Vagina (tissue), 2 donors: ENCODE results near the gene GPER1. TPM values are rescaled to one million over a fixed set of nuclear protein-coding genes. Genes with fewer than 3 reads are reported as not detected.

ENCODE experiments used
- DNase-seq, 2 donors: peaks; one replicate each; pipeline ENCODE4 v3.0.0-alpha.2; 2017; ENCODE audit errors: extremely low spot score in 2 of 2
- H3K27ac ChIP-seq: fragments of 200-600 bp; sonication (generic); one replicate; pipeline ENCODE4 v1.5.1; 2019
- H3K27me3 ChIP-seq: fragments of 200-600 bp; sonication (generic); one replicate; pipeline ENCODE4 v1.5.1; 2019
- H3K36me3 ChIP-seq, 2 donors: fragments of 200-600 bp; sonication (generic); one replicate each; pipeline ENCODE4 v1.5.1; 2017 to 2019
- H3K4me1 ChIP-seq: fragments of 200-600 bp; sonication (generic); one replicate; pipeline ENCODE4 v1.5.1; 2019
- H3K4me3 ChIP-seq, 2 donors: fragments of 200-600 bp; sonication (generic); 1 replicate in 1 of 2; 2 replicates in 1 of 2; pipeline ENCODE4 v1.5.1; 2016 to 2019
- H3K9me3 ChIP-seq: fragments of 200-600 bp; sonication (generic); one replicate; pipeline ENCODE4 v1.5.1; 2019
- CTCF ChIP-seq, 3 experiments: fragments of 450-650 bp in 2 of 3; fragments of 200-600 bp in 1 of 3; sonication (generic) in 1 of 3; IDR thresholded peaks; one replicate each; pipeline ENCODE4 v1.5.1; 2017 to 2019; ENCODE audit warnings: antibody characterized with exemption in 3 of 3, mild to moderate bottlenecking in 2 of 3, moderate library complexity in 2 of 3
- POLR2A ChIP-seq, 2 donors: fragments of 450-650 bp; IDR thresholded peaks; one replicate each; pipeline ENCODE4 v1.6.1; 2017; ENCODE audit warnings: antibody characterized with exemption in 2 of 2, mild to moderate bottlenecking in 2 of 2, moderate library complexity in 2 of 2
- POLR2AphosphoS5 ChIP-seq, 2 donors: sonication (generic); formaldehyde crosslinking; IDR thresholded peaks; one replicate each; pipeline ENCODE4 v1.9.0; 2017; ENCODE audit warnings: antibody characterized with exemption in 2 of 2, mild to moderate bottlenecking in 2 of 2, low read depth in 1 of 2; ENCODE audit not compliant: insufficient read depth in 1 of 2
- intact Hi-C: fragments of 100-400 bp; cut with DNase I; formaldehyde crosslinking; loops from one replicate; pipeline ENCODE4 v1.15.1; 2023
- total RNA-seq: library from RNA; depleted of rRNA; stranded (reverse); fragments of >200 nt; gene quantifications from one replicate; pipeline ENCODE4 v1.2.3, GENCODE V29; 2016

Gene GPER1
- total RNA-seq, 1 donor from 2014 or later = 8.3 TPM

DNA sequence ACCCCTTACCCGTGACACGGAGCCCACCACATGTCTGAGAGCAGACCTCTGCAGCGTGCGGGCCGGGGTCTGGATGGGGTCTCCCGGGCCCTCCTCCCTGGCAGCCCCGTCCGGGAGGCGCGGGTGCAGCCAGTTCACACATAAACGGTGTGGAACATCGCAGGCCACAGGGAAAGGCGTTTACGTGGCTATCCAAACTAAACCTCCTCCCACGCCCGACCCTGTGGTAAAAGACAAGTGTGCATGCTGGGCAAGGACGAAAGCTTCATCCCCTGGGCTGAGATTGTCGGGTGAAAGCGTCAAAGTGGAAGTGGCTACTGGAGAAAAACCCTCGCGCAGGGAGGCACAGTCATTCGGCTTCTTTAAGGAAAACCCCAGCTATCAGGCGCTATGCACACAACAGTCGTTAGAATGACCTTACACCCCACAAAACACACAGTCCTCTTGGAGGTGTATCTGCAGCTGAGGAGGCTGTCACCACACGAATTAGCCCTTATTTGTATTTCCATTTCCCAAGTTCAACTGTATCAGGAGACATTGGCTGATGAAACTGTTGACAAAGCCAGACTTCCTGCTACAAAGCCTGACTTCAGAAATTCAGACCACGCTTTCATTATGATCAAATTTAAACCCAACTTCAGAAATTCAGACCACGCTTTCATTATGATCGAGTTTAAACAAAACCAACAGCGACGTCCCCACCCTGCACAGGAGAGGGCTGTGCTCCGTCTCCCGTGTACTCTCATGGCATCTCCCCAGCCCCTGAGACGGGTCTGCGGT, 15.3 kb downstream of the GPER1 start:
- Histone ChIP-seq H3K9me3 (no peaks in the 10 kb centered on the region), H3K36me3 (no peaks in the 10 kb centered on the region), H3K27ac (no peak overlapping the region), H3K4me1 (no peaks in the 10 kb centered on the region), H3K4me3 (no peak overlapping the region), H3K27me3 (no peaks in the 10 kb centered on the region)
- intact Hi-C loops = no loop called here
- no peak for DNase-seq
- TF ChIP-seq POLR2AphosphoS5 (IDR thresholded peaks at IDR 0.05; ENCODE audit: insufficient read depth in 1 of 2, low read depth in 1 of 2) (no peak), CTCF (IDR thresholded peaks at IDR 0.05) (no peak), POLR2A (IDR thresholded peaks at IDR 0.05) (no peak)

DNA sequence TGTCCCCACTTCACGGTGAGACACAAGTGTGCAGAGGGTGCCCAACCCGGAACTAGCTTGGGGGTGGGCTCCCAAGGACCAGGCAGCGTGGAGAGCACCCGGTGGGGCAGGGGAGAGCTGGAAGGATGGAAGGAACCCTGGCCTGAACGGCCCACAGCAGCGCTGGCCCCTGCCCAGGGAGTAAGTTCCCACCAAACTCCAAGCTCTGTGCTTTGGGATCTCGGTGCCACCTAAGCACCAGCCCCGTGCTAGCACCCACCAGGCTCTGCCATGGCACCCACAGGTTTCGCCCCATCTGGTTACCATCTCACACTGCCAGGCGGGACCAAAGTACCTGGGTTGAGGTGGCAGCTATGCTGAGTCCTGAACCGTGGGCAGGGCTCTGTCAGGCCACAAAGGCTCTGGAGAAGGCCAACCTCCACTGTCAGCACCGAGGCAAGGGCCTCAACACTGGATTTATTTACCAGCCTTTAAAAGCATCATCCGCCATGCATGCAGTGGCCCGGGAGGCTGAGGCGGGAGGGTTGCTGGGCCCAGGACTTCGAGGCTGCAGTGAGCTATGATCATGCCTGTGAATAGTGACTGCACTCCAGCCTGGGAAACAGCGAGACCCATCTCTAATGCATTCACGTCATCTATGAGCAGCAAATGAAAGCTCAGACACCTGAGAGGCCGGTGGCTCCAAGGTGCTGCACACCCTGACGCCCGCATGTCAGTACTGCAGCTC, 16.0 kb downstream of the GPER1 start:
- DNase-seq = no peak
- H3K9me3 ChIP-seq = no peaks in the 10 kb centered on the region
- H3K36me3 ChIP-seq = no peaks in the 10 kb centered on the region
- TF ChIP-seq CTCF (IDR thresholded peaks at IDR 0.05) (no peak), POLR2A (IDR thresholded peaks at IDR 0.05) (no peak), POLR2AphosphoS5 (IDR thresholded peaks at IDR 0.05; ENCODE audit: insufficient read depth in 1 of 2, low read depth in 1 of 2) (no peak)
- H3K4me1 ChIP-seq = no peaks in the 10 kb centered on the region
- H3K27ac ChIP-seq = no peak overlapping the region
- intact Hi-C loops = loop anchor here (2.0 kb wide), 1 partner anchor 21 kb away; no protein-coding TSS in a partner anchor
- H3K4me3 ChIP-seq = no peak overlapping the region
- no peaks in the 10 kb centered on the region for H3K27me3 ChIP-seq

- intact Hi-C loops = loop anchor here (2.0 kb wide), 1 partner anchor 20 kb away; no protein-coding TSS in a partner anchor
- Histone ChIP-seq H3K4me3 (no peak overlapping the region), H3K9me3 (no peaks in the 10 kb centered on the region), H3K27me3 (no peaks in the 10 kb centered on the region), H3K36me3 (no peaks in the 10 kb centered on the region), H3K27ac (no peak overlapping the region), H3K4me1 (no peaks in the 10 kb centered on the region)
- TF ChIP-seq CTCF (IDR thresholded peaks at IDR 0.05) = no peak
- no peak for TF ChIP-seq POLR2A (IDR thresholded peaks at IDR 0.05)
- TF ChIP-seq POLR2AphosphoS5 (IDR thresholded peaks at IDR 0.05; ENCODE audit: insufficient read depth in 1 of 2, low read depth in 1 of 2) = no peak
- DNase-seq = no peak
These were observed 16.7 kb downstream of the GPER1 start for GRCh38 chr7:1104516-1105179.

GRCh38 chr7:1105189-1105588, 17.3 kb downstream of the GPER1 start:
- intact Hi-C loops = loop anchor here (2.0 kb wide), 1 partner anchor 20 kb away; no protein-coding TSS in a partner anchor
- TF ChIP-seq POLR2A (IDR thresholded peaks at IDR 0.05) (no peak), CTCF (IDR thresholded peaks at IDR 0.05) (no peak), POLR2AphosphoS5 (IDR thresholded peaks at IDR 0.05; ENCODE audit: insufficient read depth in 1 of 2, low read depth in 1 of 2) (no peak)
- Histone ChIP-seq H3K36me3 (no peaks in the 10 kb centered on the region), H3K27ac (no peak overlapping the region), H3K4me1 (no peaks in the 10 kb centered on the region), H3K4me3 (no peak overlapping the region), H3K9me3 (no peaks in the 10 kb centered on the region), H3K27me3 (no peaks in the 10 kb centered on the region)
- no peak for DNase-seq
